K562 (cell line): Measurements from ENCODE around the gene SYS1. TPM values are rescaled to one million over a fixed set of nuclear protein-coding genes. Genes with fewer than 3 reads are reported as not detected.

Experiments
- ATF2 ChIP-seq: sonication (generic); formaldehyde crosslinking; IDR thresholded peaks from 2 replicates; pipeline ENCODE4 v1.8.1; 2022; ENCODE audit warnings: missing genetic modification reagents
- BRD4 ChIP-seq: fragments of 200-600 bp; sonication (generic); IDR thresholded peaks from 2 replicates; pipeline ENCODE4 v1.6.1; 2017; ENCODE audit warnings: inconsistent platforms
- C11orf30 ChIP-seq: fragments of 450-650 bp; IDR thresholded peaks from 2 replicates; pipeline ENCODE4 v1.6.1; 2016; ENCODE audit warnings: low read depth, mild to moderate bottlenecking
- CSDE1 ChIP-seq, 2 experiments: fragments of 450-650 bp; IDR thresholded peaks; 2 replicates each; pipeline ENCODE4 v1.6.1; 2016; ENCODE audit warnings: mild to moderate bottlenecking in 1 of 2
- EP400 ChIP-seq: fragments of 450-650 bp; IDR thresholded peaks from 2 replicates; pipeline ENCODE4 v1.6.1; 2017; ENCODE audit warnings: antibody characterized with exemption, mild to moderate bottlenecking, moderate library complexity
- GTF2F1 ChIP-seq: IDR thresholded peaks from 2 replicates; pipeline ENCODE4 v1.6.1; 2011; ENCODE audit warnings: low read depth, low read length, improper control_type of control experiment
- HEY1 ChIP-seq: fragments of 250-450 bp; sonication (Bioruptor Pico); IDR thresholded peaks from 2 replicates; pipeline ENCODE4 v1.5.0; 2020; ENCODE audit warnings: mild to moderate bottlenecking, moderate library complexity, borderline replicate concordance
- RAD21 ChIP-seq, 2 experiments: fragments of 250-450 bp in 1 of 2; fragments of 450-650 bp in 1 of 2; sonication (Bioruptor Pico) in 1 of 2; formaldehyde crosslinking in 1 of 2; IDR thresholded peaks in 1 of 2; conservative IDR thresholded peaks in 1 of 2; 2 replicates each; pipeline versions ENCODE4 v1.4.0 to v1.8.0; 2020 to 2022; ENCODE audit warnings: mild to moderate bottlenecking in 2 of 2, moderate library complexity in 1 of 2
- XRCC4 ChIP-seq: IDR thresholded peaks from one replicate; pipeline ENCODE4 v1.6.1; 2011; ENCODE audit not compliant: insufficient read depth, insufficient read length; ENCODE audit errors: extremely low read depth
- ZBTB1 ChIP-seq: sonication (generic); formaldehyde crosslinking; IDR thresholded peaks from 2 replicates; pipeline ENCODE4 v1.8.1; 2023; ENCODE audit warnings: missing genetic modification reagents, low read depth, mild to moderate bottlenecking, borderline replicate concordance
- ZNF354B ChIP-seq: fragments of 250-450 bp; sonication (Bioruptor Pico); IDR thresholded peaks from 2 replicates; pipeline ENCODE4 v1.4.0; 2020
- ZNF407 ChIP-seq: fragments of 450-650 bp; IDR thresholded peaks from 2 replicates; pipeline ENCODE4 v1.6.1; 2016; ENCODE audit warnings: low read depth
- ZNF609 ChIP-seq: sonication (generic); formaldehyde crosslinking; IDR thresholded peaks from 2 replicates; pipeline ENCODE4 v1.8.1; 2023; ENCODE audit warnings: missing genetic modification reagents, mild to moderate bottlenecking, borderline replicate concordance
- polyA plus RNA-seq, 8 experiments: library from polyadenylated mRNA; depleted of rRNA in 4 of 8; stranded (reverse) in 5 of 8; unstranded in 3 of 8; fragments of >200 nt; fragmentation: Nextera tagmentation in 2 of 8; fragmentation: Illumina TruSeq in 1 of 8; extraction: Ambion mirVana in 2 of 8; extraction: Trizol in 1 of 8; gene quantifications; 2 replicates each; pipeline versions ENCODE4 v1.2.1 to v1.2.3, GENCODE V29; 2011 to 2014; ENCODE audit warnings: inconsistent platforms in 1 of 8, missing spikeins in 1 of 8
- total RNA-seq, 7 experiments: library from RNA; depleted of rRNA in 6 of 7; stranded (reverse); fragments of >200 nt in 6 of 7; fragmentation: Illumina TruSeq in 2 of 7; extraction: Trizol in 2 of 7; gene quantifications; 2 replicates each; pipeline versions ENCODE4 v1.2.1 to v1.2.3, GENCODE V29; 2011 to 2021; ENCODE audit warnings: low replicate concordance in 1 of 7

SYS1 gene
- total and polyA plus RNA-seq, 9 of the 15 experiments (the other 6 are each of a cell fraction or from before 2014, with no cell fraction given): 11.1 to 25.2 (median 17.5) TPM

DNA sequence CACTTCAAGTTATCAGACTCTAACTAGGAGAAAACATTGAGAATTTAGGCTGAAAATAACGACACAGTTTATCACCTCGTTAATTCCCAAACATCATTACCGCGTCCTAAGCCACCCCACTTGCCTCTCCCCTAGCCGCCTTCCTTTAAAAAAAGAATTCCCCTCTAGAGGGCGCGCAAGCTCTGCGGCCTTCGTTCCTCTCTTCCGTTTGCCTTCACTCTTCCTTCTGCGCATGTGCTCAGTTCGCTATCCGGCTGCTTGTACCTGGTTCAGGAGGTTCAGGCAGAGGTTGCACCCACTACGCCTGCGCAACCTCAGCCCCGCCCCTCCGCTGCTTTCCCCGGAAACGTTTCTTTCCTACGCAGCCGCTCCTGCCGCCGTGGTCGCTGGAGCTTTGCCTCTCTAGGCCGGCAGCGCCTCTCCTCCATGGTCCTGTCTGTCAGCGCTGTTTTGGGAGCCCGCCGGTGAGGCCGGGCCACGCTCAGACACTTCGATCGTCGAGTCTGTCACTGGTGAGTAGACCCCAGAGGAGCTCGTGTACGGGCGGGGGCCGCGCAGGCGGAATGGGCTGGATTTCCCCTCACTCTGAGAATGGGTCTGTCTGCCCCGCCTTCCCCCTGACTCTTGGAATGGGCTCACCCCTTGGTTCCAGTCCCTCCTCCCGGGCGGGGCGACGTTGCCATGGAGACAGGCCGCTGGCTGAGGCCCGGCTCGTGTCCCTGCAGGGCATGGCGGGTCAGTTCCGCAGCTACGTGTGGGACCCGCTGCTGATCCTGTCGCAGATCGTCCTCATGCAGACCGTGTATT, at the start of gene SYS1 (continued):
- TF ChIP-seq HEY1 (CRISPR knock-in tag) (no peak), GTF2F1 (no peak), XRCC4 (no peak), ATF2 (no peak), CSDE1 (IDR thresholded peaks at IDR 0.05) (peak in 1 of 2 experiments; percentile 95; a peak in 2 of 4 replicates), ZNF354B (no peak), C11orf30 (peak; percentile 69), ZNF609 (CRISPR knock-in tag) (peak; percentile 50; the same call in 1 of the 2 replicates), BRD4 (no peak), ZNF407 (no peak), EP400 (peak; percentile 95), RAD21 (CRISPR knock-in tag; conservative IDR thresholded peaks at IDR 0.05 in 1 of 2, IDR thresholded peaks at IDR 0.05 in 1 of 2) (peak; percentile 80 to 81), ZBTB1 (CRISPR knock-in tag) (no peak)
